HCT116 (cell line): ENCODE data around the gene NAT9. TPM values are rescaled to one million over a fixed set of nuclear protein-coding genes. Genes with fewer than 3 reads are reported as not detected.

Source experiments
- ATAC-seq: fragments of 200-7000 bp; cut with Tn5 transposase; 2 replicates; pipeline ENCODE4 v1.9.1; 2020; ENCODE audit warnings: mild to moderate bottlenecking, moderate library complexity
- BruUV-seq: library from RNA; stranded (reverse); fragments of 400-500 nt; replicated peaks from 2 replicates; lab custom pipeline; 2021; lab: Mats Ljungman, UMichigan
- CTCF ChIA-PET: fragments of 300-600 bp; sonication (Branson Sonifier 250); formaldehyde crosslinking; loops from one replicate; lab custom pipeline; 2021; ENCODE audit warnings: antibody characterized with exemption; lab: Charles Lee
- POLR2A ChIA-PET: fragments of 300-600, 350-600 bp; sonication (Branson Sonifier 250); formaldehyde crosslinking; loops from one replicate; lab custom pipeline; 2021; ENCODE audit warnings: antibody characterized with exemption; lab: Charles Lee
- RAD21 ChIA-PET, 2 experiments: fragments of 300-600 bp; sonication (Branson Sonifier 250); formaldehyde crosslinking; loops; one replicate each; lab custom pipeline; 2023; ENCODE audit warnings: low total read pairs in 2 of 2; ENCODE audit not compliant: uncharacterized antibody in 2 of 2, unreplicated experiment in 2 of 2, low non-redundant PET in 1 of 2; lab: Charles Lee
- DNase-seq: peaks from one replicate; pipeline ENCODE4 v3.0.0-alpha.2; 2010; ENCODE audit warnings: low read depth, low spot score
- H2AFZ ChIP-seq: fragments of 200-600 bp; shearing (Covaris generic), sonication (generic); 2 replicates; pipeline ENCODE4 v1.6.1; 2017; ENCODE audit warnings: low read depth, mixed run types, mixed read lengths, antibody characterized with exemption, low read length; ENCODE audit not compliant: poor library complexity, severe bottlenecking
- H3K27ac ChIP-seq: 2 replicates; pipeline ENCODE4 v1.5.1; 2012; ENCODE audit warnings: low read depth, low read length
- H3K27me3 ChIP-seq: fragments of 200-600 bp; sonication (generic); 2 replicates; pipeline ENCODE4 v1.6.1; 2016; ENCODE audit warnings: mixed run types, low read length, mixed read lengths; ENCODE audit not compliant: insufficient read depth
- H3K36me3 ChIP-seq, 2 experiments: fragments of 200-500 bp in 1 of 2; fragments of 200-600 bp in 1 of 2; sonication (Bioruptor generic) in 1 of 2; sonication (generic) in 1 of 2; 2 replicates each; pipeline versions ENCODE4 v1.5.1 to v1.6.1; 2014 to 2016; ENCODE audit warnings: low read length in 2 of 2, inconsistent platforms in 1 of 2, mixed read lengths in 1 of 2, mixed run types in 1 of 2; ENCODE audit not compliant: insufficient read depth in 2 of 2, control insufficient read depth in 1 of 2
- H3K4me1 ChIP-seq, 2 experiments: fragments of 200-600 bp in 1 of 2; sonication (generic) in 1 of 2; 2 replicates each; pipeline versions ENCODE4 v1.5.1 to v1.6.1; 2012 to 2017; ENCODE audit warnings: low read length in 2 of 2, inconsistent platforms in 1 of 2, mild to moderate bottlenecking in 1 of 2, mixed read lengths in 1 of 2, mixed run types in 1 of 2, moderate library complexity in 1 of 2; ENCODE audit not compliant: insufficient read depth in 2 of 2, control insufficient read depth in 1 of 2
- H3K4me2 ChIP-seq: fragments of 200-600 bp; sonication (generic); 2 replicates; pipeline ENCODE4 v1.6.1; 2017; ENCODE audit warnings: mixed run types, low read length, mixed read lengths
- H3K4me3 ChIP-seq, 2 experiments: fragments of 200-600 bp in 1 of 2; sonication (generic) in 1 of 2; replicated peaks in 1 of 2; 2 replicates each; pipeline ENCODE4 v1.5.1; 2011 to 2016; ENCODE audit warnings: low read length in 2 of 2, control low read depth in 1 of 2, low read depth in 1 of 2, mild to moderate bottlenecking in 1 of 2, mixed read lengths in 1 of 2, mixed run types in 1 of 2
- H3K79me2 ChIP-seq: fragments of 200-600 bp; sonication (generic); 2 replicates; pipeline ENCODE4 v1.6.1; 2017; ENCODE audit warnings: mild to moderate bottlenecking, mixed run types, low read length, moderate library complexity, mixed read lengths; ENCODE audit not compliant: insufficient read depth
- H3K9ac ChIP-seq: fragments of 200-600 bp; sonication (generic); 2 replicates; pipeline ENCODE4 v1.6.1; 2016; ENCODE audit warnings: low read length, mixed read lengths
- H3K9me2 ChIP-seq: fragments of 200-600 bp; sonication (generic), shearing (Covaris generic); 2 replicates; pipeline ENCODE4 v1.6.1; 2017; ENCODE audit warnings: mixed run types, mild to moderate bottlenecking, moderate library complexity; ENCODE audit not compliant: insufficient read depth
- H3K9me3 ChIP-seq, 2 experiments: fragments of 200-500 bp in 1 of 2; fragments of 200-600 bp in 1 of 2; sonication (Bioruptor generic) in 1 of 2; sonication (generic) in 1 of 2; 2 replicates each; pipeline ENCODE4 v1.6.1; 2014 to 2017; ENCODE audit warnings: low read length in 2 of 2, mixed read lengths in 2 of 2, inconsistent platforms in 1 of 2, low read depth in 1 of 2, mild to moderate bottlenecking in 1 of 2, mixed run types in 1 of 2, moderate library complexity in 1 of 2; ENCODE audit not compliant: control insufficient read depth in 1 of 2, insufficient read depth in 1 of 2
- H4K20me1 ChIP-seq: fragments of 200-600 bp; sonication (generic), shearing (Covaris generic); 2 replicates; pipeline ENCODE4 v1.6.1; 2017; ENCODE audit warnings: mixed run types, mild to moderate bottlenecking, moderate library complexity; ENCODE audit not compliant: insufficient read depth
- CBX3 ChIP-seq: IDR thresholded peaks from 2 replicates; pipeline ENCODE4 v1.6.1; 2012; ENCODE audit warnings: low read depth
- CEBPB ChIP-seq: IDR thresholded peaks from 2 replicates; pipeline ENCODE4 v1.6.1; 2012; ENCODE audit warnings: low read depth
- EZH2 ChIP-seq: fragments of 200-600 bp; sonication (generic); IDR thresholded peaks from 2 replicates; pipeline ENCODE4 v1.6.1; 2017; ENCODE audit warnings: antibody characterized with exemption, mixed run types
- POLR2A ChIP-seq: IDR thresholded peaks from 2 replicates; pipeline ENCODE4 v1.7.0; 2011; ENCODE audit warnings: borderline replicate concordance; ENCODE audit not compliant: insufficient read depth, insufficient read length; ENCODE audit errors: extremely low read depth
- RAD21 ChIP-seq: IDR thresholded peaks from 2 replicates; pipeline ENCODE4 v1.6.1; 2012; ENCODE audit warnings: low read depth, mild to moderate bottlenecking
- SIN3A ChIP-seq: IDR thresholded peaks from 2 replicates; pipeline ENCODE4 v1.6.1; 2012; ENCODE audit warnings: low read depth
- SP1 ChIP-seq: IDR thresholded peaks from 2 replicates; pipeline ENCODE4 v1.6.1; 2012; ENCODE audit warnings: low read depth
- TCF7L2 ChIP-seq: IDR thresholded peaks from 2 replicates; pipeline ENCODE4 v1.7.0; 2011; ENCODE audit warnings: borderline replicate concordance, inconsistent platforms; ENCODE audit not compliant: insufficient read depth, insufficient read length; ENCODE audit errors: extremely low read depth
- intact Hi-C: fragments of 100-400 bp; cut with micrococcal nuclease; formaldehyde crosslinking; loops from 2 replicates; pipeline ENCODE4 v1.10.0; 2022
- total RNA-seq: library from RNA; stranded (reverse); gene quantifications from one replicate; pipeline ENCODE4 v1.2.1, GENCODE V29; 2021; ENCODE audit not compliant: unreplicated experiment
- TF ChIP-seq, protein P1 (sequence below): IDR thresholded peaks from 2 replicates; pipeline ENCODE4 v1.6.1; 2011; ENCODE audit warnings: mild to moderate bottlenecking, low read length, moderate library complexity; ENCODE audit not compliant: insufficient replicate concordance; ENCODE audit errors: extremely low read depth
- TF ChIP-seq, protein P2 (sequence below): IDR thresholded peaks from 2 replicates; pipeline ENCODE4 v1.6.1; 2012
- TF ChIP-seq, protein P3 (sequence below): IDR thresholded peaks from 2 replicates; pipeline ENCODE4 v1.6.1; 2012

NAT9 gene
- total RNA-seq, 1 experiment from 2014 or later: 88.7 TPM

DNA sequence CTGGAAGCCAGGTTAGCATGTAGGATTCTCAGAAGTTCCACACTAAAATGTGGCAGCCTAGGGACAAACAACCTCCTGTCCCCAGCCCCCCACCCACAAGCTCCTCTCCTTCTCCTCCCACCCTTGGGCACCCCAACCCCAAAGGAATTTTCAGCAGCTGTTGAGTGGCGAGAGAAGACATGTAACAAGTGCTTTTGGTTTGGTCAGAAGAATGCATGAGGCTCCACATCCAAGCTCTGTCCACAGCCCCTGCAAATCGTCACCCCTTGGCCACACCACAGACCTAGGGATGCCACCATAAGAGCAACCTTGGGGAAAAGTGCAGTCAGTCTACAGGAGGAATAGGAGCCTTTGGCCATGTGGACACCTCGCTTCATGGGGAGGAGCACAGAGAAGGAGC is 51.0 kb downstream of the NAT9 start:
- no peaks in the 10 kb centered on the region for H3K9me2 ChIP-seq
- ATAC-seq (no peak), DNase-seq (no peak)
- peaks cover 17% of the 10 kb centered on the region; the same call in 1 of the 2 replicates for H3K27me3 ChIP-seq
- BruUV-seq: no TSS peak
- H3K4me3 ChIP-seq: no peak overlapping the region
- H3K27ac ChIP-seq: no peak overlapping the region
- no peaks in the 10 kb centered on the region for H3K4me1 ChIP-seq
- no peak overlapping the region for H3K4me2 ChIP-seq
- POLR2A ChIA-PET: interaction anchor here (0.8 kb wide), 1 partner anchor 11 kb away, joined by 3 read pairs; no protein-coding TSS in a partner anchor
- no peak overlapping the region for H3K9ac ChIP-seq
- no peaks in the 10 kb centered on the region for H3K79me2 ChIP-seq
- H2AFZ ChIP-seq: no peak overlapping the region
- no peaks in the 10 kb centered on the region for H4K20me1 ChIP-seq
- intact Hi-C loops: no loop called here
- peaks cover 0 to 5% of the 10 kb centered on the region in 2 experiments; a peak in 1 of 4 replicates for H3K9me3 ChIP-seq
- TF ChIP-seq, protein P1, sequence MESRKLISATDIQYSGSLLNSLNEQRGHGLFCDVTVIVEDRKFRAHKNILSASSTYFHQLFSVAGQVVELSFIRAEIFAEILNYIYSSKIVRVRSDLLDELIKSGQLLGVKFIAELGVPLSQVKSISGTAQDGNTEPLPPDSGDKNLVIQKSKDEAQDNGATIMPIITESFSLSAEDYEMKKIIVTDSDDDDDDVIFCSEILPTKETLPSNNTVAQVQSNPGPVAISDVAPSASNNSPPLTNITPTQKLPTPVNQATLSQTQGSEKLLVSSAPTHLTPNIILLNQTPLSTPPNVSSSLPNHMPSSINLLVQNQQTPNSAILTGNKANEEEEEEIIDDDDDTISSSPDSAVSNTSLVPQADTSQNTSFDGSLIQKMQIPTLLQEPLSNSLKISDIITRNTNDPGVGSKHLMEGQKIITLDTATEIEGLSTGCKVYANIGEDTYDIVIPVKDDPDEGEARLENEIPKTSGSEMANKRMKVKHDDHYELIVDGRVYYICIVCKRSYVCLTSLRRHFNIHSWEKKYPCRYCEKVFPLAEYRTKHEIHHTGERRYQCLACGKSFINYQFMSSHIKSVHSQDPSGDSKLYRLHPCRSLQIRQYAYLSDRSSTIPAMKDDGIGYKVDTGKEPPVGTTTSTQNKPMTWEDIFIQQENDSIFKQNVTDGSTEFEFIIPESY: no peak
- TF ChIP-seq, protein P2, sequence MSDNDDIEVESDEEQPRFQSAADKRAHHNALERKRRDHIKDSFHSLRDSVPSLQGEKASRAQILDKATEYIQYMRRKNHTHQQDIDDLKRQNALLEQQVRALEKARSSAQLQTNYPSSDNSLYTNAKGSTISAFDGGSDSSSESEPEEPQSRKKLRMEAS: no peak
- TF ChIP-seq POLR2A (no peak), EZH2 (no peak), CEBPB (no peak), RAD21 (no peak), CBX3 (no peak), SIN3A (no peak), TCF7L2 (no peak), SP1 (no peak)
- TF ChIP-seq, protein P3, sequence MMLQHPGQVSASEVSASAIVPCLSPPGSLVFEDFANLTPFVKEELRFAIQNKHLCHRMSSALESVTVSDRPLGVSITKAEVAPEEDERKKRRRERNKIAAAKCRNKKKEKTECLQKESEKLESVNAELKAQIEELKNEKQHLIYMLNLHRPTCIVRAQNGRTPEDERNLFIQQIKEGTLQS: no peak
- TF ChIP-seq, all 23 proteins: peak for 0
- CTCF ChIA-PET: interaction anchor here (1.2 to 1.3 kb wide), 2 partner anchors 12 to 19 kb away, joined by 3 read pairs; partner anchors contain the start of gene RAB37
- RAD21 ChIA-PET: no interaction called here
- H3K36me3 ChIP-seq: no peaks in the 10 kb centered on the region
